ENCODE data around the gene USP47. TPM values are rescaled to one million over a fixed set of nuclear protein-coding genes. Genes with fewer than 3 reads are reported as not detected.
A peak's percentile ranks its signal among the peaks of the same experiment; 100 is the strongest.

USP47 gene
- total and polyA plus RNA-seq, 2 of the 13 experiments (the other 11 are each of a cell fraction or from before 2014, with no cell fraction given): 12.2 to 52.7 TPM

DNA sequence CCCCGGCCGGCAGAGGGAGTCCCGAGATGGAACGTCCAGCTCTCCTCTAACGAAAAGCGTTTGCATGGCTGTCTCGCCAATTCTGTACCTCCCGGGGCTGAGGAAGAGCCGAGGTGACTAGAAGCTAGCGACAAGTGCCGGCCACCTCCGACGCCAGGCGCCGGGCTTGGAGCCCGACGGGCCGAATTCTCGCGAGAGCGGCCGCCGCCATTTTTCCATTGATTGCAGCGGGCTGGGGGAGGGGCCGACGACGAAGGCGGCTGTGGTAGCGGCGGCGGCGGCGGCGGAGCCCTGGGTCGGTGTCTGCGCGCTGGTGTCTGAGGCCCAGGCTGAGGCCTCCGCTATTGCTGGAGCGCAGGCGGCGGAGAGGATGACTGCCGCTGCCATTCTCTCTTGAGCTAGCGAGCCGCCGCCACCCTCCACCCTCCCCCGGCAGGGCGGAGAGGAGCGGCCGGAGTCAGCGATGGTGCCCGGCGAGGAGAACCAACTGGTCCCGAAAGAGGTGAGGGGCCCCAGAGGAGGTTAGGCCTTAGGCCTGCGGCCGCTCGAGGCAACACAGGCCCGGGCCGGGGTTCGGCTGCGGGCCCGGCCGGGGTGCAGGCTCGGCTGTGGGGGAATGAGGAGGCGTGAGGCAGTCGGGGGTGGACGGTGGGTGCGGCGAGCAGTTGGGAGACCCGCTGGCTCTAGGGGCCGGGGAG lies at the start of gene USP47 (continued):
- TF ChIP-seq, protein P1, sequence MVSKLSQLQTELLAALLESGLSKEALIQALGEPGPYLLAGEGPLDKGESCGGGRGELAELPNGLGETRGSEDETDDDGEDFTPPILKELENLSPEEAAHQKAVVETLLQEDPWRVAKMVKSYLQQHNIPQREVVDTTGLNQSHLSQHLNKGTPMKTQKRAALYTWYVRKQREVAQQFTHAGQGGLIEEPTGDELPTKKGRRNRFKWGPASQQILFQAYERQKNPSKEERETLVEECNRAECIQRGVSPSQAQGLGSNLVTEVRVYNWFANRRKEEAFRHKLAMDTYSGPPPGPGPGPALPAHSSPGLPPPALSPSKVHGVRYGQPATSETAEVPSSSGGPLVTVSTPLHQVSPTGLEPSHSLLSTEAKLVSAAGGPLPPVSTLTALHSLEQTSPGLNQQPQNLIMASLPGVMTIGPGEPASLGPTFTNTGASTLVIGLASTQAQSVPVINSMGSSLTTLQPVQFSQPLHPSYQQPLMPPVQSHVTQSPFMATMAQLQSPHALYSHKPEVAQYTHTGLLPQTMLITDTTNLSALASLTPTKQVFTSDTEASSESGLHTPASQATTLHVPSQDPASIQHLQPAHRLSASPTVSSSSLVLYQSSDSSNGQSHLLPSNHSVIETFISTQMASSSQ (IDR thresholded peaks at IDR 0.05; ENCODE audit: low read depth): no peak
- TF ChIP-seq, protein P1 (CRISPR knock-in tag; IDR thresholded peaks at IDR 0.05; ENCODE audit: borderline replicate concordance): peak; percentile 40; the same call in 1 of the 2 replicates
- TF ChIP-seq ZNF180 (CRISPR knock-in tag; IDR thresholded peaks at IDR 0.05; ENCODE audit: borderline replicate concordance, low read depth): no peak
- no peak; the same call in 1 of the 2 replicates for TF ChIP-seq MAZ (IDR thresholded peaks at IDR 0.05; ENCODE audit: borderline replicate concordance, low read depth, low read length)
- TF ChIP-seq MAZ (CRISPR knock-in tag; IDR thresholded peaks at IDR 0.05; ENCODE audit: low read depth): peak; percentile 84
- TF ChIP-seq, protein P2, sequence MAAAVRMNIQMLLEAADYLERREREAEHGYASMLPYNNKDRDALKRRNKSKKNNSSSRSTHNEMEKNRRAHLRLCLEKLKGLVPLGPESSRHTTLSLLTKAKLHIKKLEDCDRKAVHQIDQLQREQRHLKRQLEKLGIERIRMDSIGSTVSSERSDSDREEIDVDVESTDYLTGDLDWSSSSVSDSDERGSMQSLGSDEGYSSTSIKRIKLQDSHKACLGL (CRISPR knock-in tag; IDR thresholded peaks at IDR 0.05): peak; percentile 92; the same call in 1 of the 2 replicates
- peak; percentile 88 to 89 for TF ChIP-seq POLR2A (IDR thresholded peaks at IDR 0.05; ENCODE audit: insufficient read depth in 1 of 2, low read depth in 2 of 2, low read length in 2 of 2)
- no peak for TF ChIP-seq EHMT2 (IDR thresholded peaks at IDR 0.05; ENCODE audit: borderline replicate concordance, low read depth, low read length)
- no peak for TF ChIP-seq ZSCAN22 (CRISPR knock-in tag; IDR thresholded peaks at IDR 0.05)
- no peak for TF ChIP-seq SNRNP70 (IDR thresholded peaks at IDR 0.05; ENCODE audit: low read depth, low read length)
- peak; percentile 85 for TF ChIP-seq AGO2 (optimal IDR thresholded peaks at IDR 0.05; ENCODE audit: low read depth, low read length)
- TF ChIP-seq, protein P3, sequence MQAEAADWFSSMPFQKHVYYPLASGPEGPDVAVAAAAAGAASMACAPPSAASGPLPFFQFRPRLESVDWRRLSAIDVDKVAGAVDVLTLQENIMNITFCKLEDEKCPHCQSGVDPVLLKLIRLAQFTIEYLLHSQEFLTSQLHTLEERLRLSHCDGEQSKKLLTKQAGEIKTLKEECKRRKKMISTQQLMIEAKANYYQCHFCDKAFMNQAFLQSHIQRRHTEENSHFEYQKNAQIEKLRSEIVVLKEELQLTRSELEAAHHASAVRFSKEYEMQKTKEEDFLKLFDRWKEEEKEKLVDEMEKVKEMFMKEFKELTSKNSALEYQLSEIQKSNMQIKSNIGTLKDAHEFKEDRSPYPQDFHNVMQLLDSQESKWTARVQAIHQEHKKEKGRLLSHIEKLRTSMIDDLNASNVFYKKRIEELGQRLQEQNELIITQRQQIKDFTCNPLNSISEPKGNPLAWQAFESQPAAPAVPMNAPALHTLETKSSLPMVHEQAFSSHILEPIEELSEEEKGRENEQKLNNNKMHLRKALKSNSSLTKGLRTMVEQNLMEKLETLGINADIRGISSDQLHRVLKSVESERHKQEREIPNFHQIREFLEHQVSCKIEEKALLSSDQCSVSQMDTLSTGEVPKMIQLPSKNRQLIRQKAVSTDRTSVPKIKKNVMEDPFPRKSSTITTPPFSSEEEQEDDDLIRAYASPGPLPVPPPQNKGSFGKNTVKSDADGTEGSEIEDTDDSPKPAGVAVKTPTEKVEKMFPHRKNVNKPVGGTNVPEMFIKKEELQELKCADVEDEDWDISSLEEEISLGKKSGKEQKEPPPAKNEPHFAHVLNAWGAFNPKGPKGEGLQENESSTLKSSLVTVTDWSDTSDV (CRISPR knock-in tag; IDR thresholded peaks at IDR 0.05): no peak
- 0 out of 2 replicates have a peak, but pooled peaks have one; percentile 69 for TF ChIP-seq ZNF747 (CRISPR knock-in tag; IDR thresholded peaks at IDR 0.05; ENCODE audit: borderline replicate concordance)
- no peak for TF ChIP-seq TIGD3 (CRISPR knock-in tag; IDR thresholded peaks at IDR 0.05; ENCODE audit: borderline replicate concordance)
- no peak for TF ChIP-seq ZFP36 (IDR thresholded peaks at IDR 0.05; ENCODE audit: borderline replicate concordance, low read depth, low read length, partially characterized antibody)
- TF ChIP-seq AKAP8 (CRISPR knock-in tag; IDR thresholded peaks at IDR 0.05): no peak
- TF ChIP-seq ZNF878 (CRISPR knock-in tag; IDR thresholded peaks at IDR 0.05): no peak; the same call in 1 of the 2 replicates
- TF ChIP-seq, protein P4, sequence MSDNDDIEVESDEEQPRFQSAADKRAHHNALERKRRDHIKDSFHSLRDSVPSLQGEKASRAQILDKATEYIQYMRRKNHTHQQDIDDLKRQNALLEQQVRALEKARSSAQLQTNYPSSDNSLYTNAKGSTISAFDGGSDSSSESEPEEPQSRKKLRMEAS (IDR thresholded peaks at IDR 0.05): 0 out of 2 replicates have a peak, but pooled peaks have one; percentile 38
- no peak for TF ChIP-seq ZBTB21 (CRISPR knock-in tag; IDR thresholded peaks at IDR 0.05)
